ENCODE data around the gene NSMCE1.

The NSMCE1 gene

GRCh38 chr16:27191352-27191924 is 77.1 kb downstream of the NSMCE1 start:
- no peak for DNase-seq (ENCODE audit: low spot score)

GRCh38 chr16:27190316-27190871 is 78.2 kb downstream of the NSMCE1 start:
- no peak for DNase-seq (ENCODE audit: low spot score)

- DNase-seq (ENCODE audit: low spot score), result no peak
Measured at GRCh38 chr16:27189335-27189972, 79.1 kb downstream of the NSMCE1 start.

GRCh38 chr16:27188633-27189032 is 79.9 kb downstream of the NSMCE1 start:
- DNase-seq (ENCODE audit: low spot score), result no peak

GRCh38 chr16:27185776-27186130 is 82.8 kb downstream of the NSMCE1 start:
- DNase-seq (ENCODE audit: low spot score), result no peak

- DNase-seq (ENCODE audit: low spot score), result no peak
Measured at GRCh38 chr16:27182906-27183405, 85.6 kb downstream of the NSMCE1 start.

- no peak for DNase-seq (ENCODE audit: low spot score)
Measured at GRCh38 chr16:27181019-27181790, 87.4 kb downstream of the NSMCE1 start.

- DNase-seq (ENCODE audit: low spot score), result peak; percentile 69
Measured at GRCh38 chr16:27179500-27180072, 89.0 kb downstream of the NSMCE1 start.

GRCh38 chr16:27177031-27177774 is 91.4 kb downstream of the NSMCE1 start:
- no peak for DNase-seq (ENCODE audit: low spot score)

- no peak for DNase-seq (ENCODE audit: low spot score)
Measured at GRCh38 chr16:27175888-27176287, 92.7 kb downstream of the NSMCE1 start.

Measured in COLO829 (cell line).